ENCODE results near the gene FGFR2. TPM values are rescaled to one million over a fixed set of nuclear protein-coding genes. Genes with fewer than 3 reads are reported as not detected.

The FGFR2 gene
- total RNA-seq, 1 experiment from 2014 or later = 5.7 TPM

GRCh38 chr10:121611393-121612159 is 13.3 kb upstream of the FGFR2 start:
- Histone ChIP-seq H3K9me3 (ENCODE audit: control insufficient read depth, insufficient read depth, low read depth, low read length) (no peaks in the 10 kb centered on the region), H3K27ac (ENCODE audit: low read length) (no peak overlapping the region), H3K4me1 (ENCODE audit: control insufficient read depth, insufficient read depth, low read length) (peaks cover 3% of the 10 kb centered on the region; the same call in 1 of the 2 replicates), H3K36me3 (ENCODE audit: control insufficient read depth, insufficient read depth, low read length) (no peaks in the 10 kb centered on the region), H3K27me3 (ENCODE audit: control insufficient read depth, insufficient read depth, low read length) (peaks cover 11% of the 10 kb centered on the region), H3K4me3 (ENCODE audit: low read depth in 2 of 2, low read length in 2 of 2) (no peak overlapping the region)
- TF ChIP-seq CTCF (IDR thresholded peaks at IDR 0.05) = no peak
- TF ChIP-seq REST (IDR thresholded peaks at IDR 0.05; ENCODE audit: insufficient read depth in 1 of 2, low read depth in 2 of 2, low read length in 1 of 2) = no peak
- TF ChIP-seq SIN3A (IDR thresholded peaks at IDR 0.05; ENCODE audit: borderline replicate concordance, insufficient read depth, low read depth, low read length) = no peak
- no peak for TF ChIP-seq TCF7L2 (IDR thresholded peaks at IDR 0.05; ENCODE audit: low read depth, low read length)
- no peak for TF ChIP-seq POLR2AphosphoS5 (IDR thresholded peaks at IDR 0.05; ENCODE audit: low read depth, low read length)
- POLR2A ChIA-PET = no interaction called here
- CTCF ChIA-PET = no interaction called here
- in situ Hi-C loops (cut with HindIII; ENCODE audit: low pct_unique_long_range_greater_than_20kb, low sequenced_read_pairs) (no loop called here), intact Hi-C loops (cut with micrococcal nuclease; ENCODE audit: unreplicated experiment) (loop anchor here (10.0 kb wide), 1 partner anchor 123 kb away; no protein-coding TSS in a partner anchor)
- no TSS peak for BruUV-seq (replicated peaks)
- ATAC-seq (no peak), DNase-seq (ENCODE audit: low read depth, low spot score) (no peak)

- DNase-seq (ENCODE audit: low read depth, low spot score) = no peak
- Histone ChIP-seq H3K27ac (ENCODE audit: low read length) (no peak overlapping the region), H3K36me3 (ENCODE audit: control insufficient read depth, insufficient read depth, low read length) (no peaks in the 10 kb centered on the region), H3K9me3 (ENCODE audit: control insufficient read depth, insufficient read depth, low read depth, low read length) (no peaks in the 10 kb centered on the region), H3K4me1 (ENCODE audit: control insufficient read depth, insufficient read depth, low read length) (peaks cover 3% of the 10 kb centered on the region; the same call in 1 of the 2 replicates), H3K4me3 (ENCODE audit: low read depth in 2 of 2, low read length in 2 of 2) (no peak overlapping the region), H3K27me3 (ENCODE audit: control insufficient read depth, insufficient read depth, low read length) (peaks cover 11% of the 10 kb centered on the region)
- CTCF ChIA-PET = no interaction called here
- in situ Hi-C loops (cut with HindIII; ENCODE audit: low pct_unique_long_range_greater_than_20kb, low sequenced_read_pairs) = no loop called here
- BruUV-seq (replicated peaks) = no TSS peak
- intact Hi-C loops (cut with micrococcal nuclease; ENCODE audit: unreplicated experiment) = loop anchor here (10.0 kb wide), 1 partner anchor 124 kb away; no protein-coding TSS in a partner anchor
- POLR2A ChIA-PET = no interaction called here
- TF ChIP-seq SIN3A (IDR thresholded peaks at IDR 0.05; ENCODE audit: borderline replicate concordance, insufficient read depth, low read depth, low read length) = no peak
- TF ChIP-seq TCF7L2 (IDR thresholded peaks at IDR 0.05; ENCODE audit: low read depth, low read length) = no peak
- no peak for TF ChIP-seq REST (IDR thresholded peaks at IDR 0.05; ENCODE audit: insufficient read depth in 1 of 2, low read depth in 2 of 2, low read length in 1 of 2)
- TF ChIP-seq POLR2AphosphoS5 (IDR thresholded peaks at IDR 0.05; ENCODE audit: low read depth, low read length) = no peak
- ATAC-seq = no peak
Observed at GRCh38 chr10:121610798-121611323, 12.6 kb upstream of the FGFR2 start.

Measured in Panc1 (cell line).